Spleen (tissue), 7 donors: ENCODE results near the gene NEAT1.

Source experiments
- POLR2A ChIP-seq, 3 donors: fragments of 450-650 bp; IDR thresholded peaks; one replicate each; pipeline ENCODE4 v1.5.1; 2017; ENCODE audit warnings: antibody characterized with exemption in 3 of 3, mild to moderate bottlenecking in 1 of 3
- TF ChIP-seq, protein P1 (sequence below), 11 experiments: fragments of 200-600 bp in 7 of 11; fragments of 450-650 bp in 4 of 11; sonication (generic) in 4 of 11; IDR thresholded peaks in 8 of 11; conservative IDR thresholded peaks in 3 of 11; 1 replicate in 7 of 11; 2 replicates in 4 of 11; pipeline versions ENCODE4 v1.4.0 to v1.8.0; 2016 to 2021; ENCODE audit warnings: antibody characterized with exemption in 11 of 11, inconsistent platforms in 4 of 11, mild to moderate bottlenecking in 1 of 11
- donor health status: DM: no; HTN: no; CAD: no; lungs with moderate emphysema.
- donor health status: DM: no; HTN: no; CAD: no.
- donor health status: DM: no; HTN: no; CAD: no.

- TF ChIP-seq, protein P1, sequence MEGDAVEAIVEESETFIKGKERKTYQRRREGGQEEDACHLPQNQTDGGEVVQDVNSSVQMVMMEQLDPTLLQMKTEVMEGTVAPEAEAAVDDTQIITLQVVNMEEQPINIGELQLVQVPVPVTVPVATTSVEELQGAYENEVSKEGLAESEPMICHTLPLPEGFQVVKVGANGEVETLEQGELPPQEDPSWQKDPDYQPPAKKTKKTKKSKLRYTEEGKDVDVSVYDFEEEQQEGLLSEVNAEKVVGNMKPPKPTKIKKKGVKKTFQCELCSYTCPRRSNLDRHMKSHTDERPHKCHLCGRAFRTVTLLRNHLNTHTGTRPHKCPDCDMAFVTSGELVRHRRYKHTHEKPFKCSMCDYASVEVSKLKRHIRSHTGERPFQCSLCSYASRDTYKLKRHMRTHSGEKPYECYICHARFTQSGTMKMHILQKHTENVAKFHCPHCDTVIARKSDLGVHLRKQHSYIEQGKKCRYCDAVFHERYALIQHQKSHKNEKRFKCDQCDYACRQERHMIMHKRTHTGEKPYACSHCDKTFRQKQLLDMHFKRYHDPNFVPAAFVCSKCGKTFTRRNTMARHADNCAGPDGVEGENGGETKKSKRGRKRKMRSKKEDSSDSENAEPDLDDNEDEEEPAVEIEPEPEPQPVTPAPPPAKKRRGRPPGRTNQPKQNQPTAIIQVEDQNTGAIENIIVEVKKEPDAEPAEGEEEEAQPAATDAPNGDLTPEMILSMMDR (IDR thresholded peaks at IDR 0.05 in 8 of 11, conservative IDR thresholded peaks at IDR 0.05 in 3 of 11) = no peak
- TF ChIP-seq POLR2A (IDR thresholded peaks at IDR 0.05) = no peak
Measured at GRCh38 chr11:65445604-65446445, 23.2 kb downstream of the NEAT1 start.
